K562 (cell line): ENCODE data around the gene CPT1B. TPM values are rescaled to one million over a fixed set of nuclear protein-coding genes. Genes with fewer than 3 reads are reported as not detected.

Experiments used
- ATAC-seq: fragments of 200-7000 bp; cut with Tn5 transposase; 3 replicates; pipeline ENCODE4 v1.9.1; 2020; ENCODE audit warnings: moderate library complexity
- BruUV-seq: library from RNA; stranded (reverse); fragments of 400-500 nt; replicated peaks from 2 replicates; lab custom pipeline; 2021; lab: Mats Ljungman, UMichigan
- CTCF ChIA-PET: fragments of 300-600 bp; formaldehyde crosslinking; extraction: SDS; loops from one replicate; lab custom pipeline; 2021; ENCODE audit warnings: low intra/inter-chr PET ratio; lab: Yijun Ruan, JAX
- POLR2A ChIA-PET: fragments of 300-600, 350-650 bp; sonication (Branson Sonifier 250); formaldehyde crosslinking; extraction: SDS; loops from one replicate; lab custom pipeline; 2021; ENCODE audit warnings: antibody characterized with exemption, inconsistent platforms; lab: Yijun Ruan, JAX
- DNase-seq, 4 experiments: peaks; one replicate each; pipeline versions ENCODE4 v3.0.0 to v3.0.0-alpha.2; 2011 to 2018; ENCODE audit warnings: low spot score in 3 of 4, mixed read lengths in 3 of 4; ENCODE audit errors: extremely low read depth in 1 of 4
- FAIRE-seq: peaks from 2 replicates; lab custom pipeline; 2011; peaks lifted over from hg19 to GRCh38; lab: Jason Lieb, UNC
- H2AFZ ChIP-seq: 2 replicates; pipeline ENCODE4 v1.6.0; 2011; ENCODE audit warnings: low read depth, low read length, control low read depth, inconsistent platforms
- H3K27ac ChIP-seq: fragments of 200-600 bp; 3 replicates; pipeline ENCODE4 v1.8.0; 2011; ENCODE audit warnings: low read depth, mild to moderate bottlenecking, control low read depth, inconsistent platforms, low read length, moderate library complexity, mixed read lengths; ENCODE audit errors: extremely low read depth
- H3K27me3 ChIP-seq, 2 experiments: fragments of 300-600 bp in 1 of 2; 2 replicates in 1 of 2; 3 replicates in 1 of 2; pipeline versions ENCODE4 v1.6.0 to v1.8.0; 2011; ENCODE audit warnings: inconsistent platforms in 2 of 2, low read length in 2 of 2, mild to moderate bottlenecking in 1 of 2, mixed read lengths in 1 of 2, moderate library complexity in 1 of 2; ENCODE audit not compliant: control insufficient read depth in 2 of 2, insufficient read depth in 2 of 2
- H3K36me3 ChIP-seq: fragments of 300-600 bp; 3 replicates; pipeline ENCODE4 v1.8.0; 2011; ENCODE audit warnings: mild to moderate bottlenecking, low read length, inconsistent platforms; ENCODE audit not compliant: control insufficient read depth, insufficient read depth
- H3K4me1 ChIP-seq, 2 experiments: fragments of 200-600 bp in 1 of 2; replicated peaks in 1 of 2; 2 replicates in 1 of 2; 3 replicates in 1 of 2; pipeline versions ENCODE4 v1.5.1 to v1.8.0; 2011; ENCODE audit warnings: inconsistent platforms in 2 of 2, low read length in 2 of 2, mild to moderate bottlenecking in 1 of 2, mixed read lengths in 1 of 2, moderate library complexity in 1 of 2; ENCODE audit not compliant: control insufficient read depth in 2 of 2, insufficient read depth in 2 of 2
- H3K4me2 ChIP-seq: 2 replicates; pipeline ENCODE4 v1.6.1; 2011; ENCODE audit warnings: low read length, control low read depth, inconsistent platforms, mixed read lengths; ENCODE audit not compliant: insufficient read depth
- H3K4me3 ChIP-seq: fragments of 200-600 bp; sonication (generic), shearing (Covaris generic); 2 replicates; pipeline ENCODE4 v1.5.1; 2016; ENCODE audit warnings: control low read depth, inconsistent platforms
- H3K79me2 ChIP-seq: fragments of 200-600 bp; 3 replicates; pipeline ENCODE4 v1.8.0; 2011; ENCODE audit warnings: low read length, inconsistent platforms; ENCODE audit not compliant: control insufficient read depth, insufficient read depth
- H3K9ac ChIP-seq, 2 experiments: 2 replicates each; pipeline versions ENCODE4 v1.6.0 to v1.6.1; 2011; ENCODE audit warnings: low read depth in 2 of 2, low read length in 2 of 2, control low read depth in 1 of 2, inconsistent platforms in 1 of 2, mild to moderate bottlenecking in 1 of 2, mixed read lengths in 1 of 2; ENCODE audit not compliant: insufficient read depth in 1 of 2
- H3K9me1 ChIP-seq: one replicate; pipeline ENCODE4 v1.6.0; 2011; ENCODE audit warnings: inconsistent platforms, mild to moderate bottlenecking, low read length, moderate library complexity; ENCODE audit not compliant: control insufficient read depth, insufficient read depth
- H3K9me3 ChIP-seq: replicated peaks from 2 replicates; pipeline ENCODE4 v1.5.1; 2011; ENCODE audit warnings: low read depth, low read length, inconsistent platforms; ENCODE audit not compliant: control insufficient read depth, insufficient read depth
- H4K20me1 ChIP-seq: replicated peaks from 2 replicates; pipeline ENCODE4 v1.6.1; 2011; ENCODE audit warnings: low read length, inconsistent platforms, mixed read lengths; ENCODE audit not compliant: control insufficient read depth, insufficient read depth
- PHTF2 ChIP-seq: fragments of 250-450 bp; sonication (Bioruptor Pico); IDR thresholded peaks from 2 replicates; pipeline ENCODE4 v1.5.0; 2021; ENCODE audit warnings: mild to moderate bottlenecking
- RBFOX2 ChIP-seq: fragments of 200-400 bp; formaldehyde crosslinking; IDR thresholded peaks from 2 replicates; pipeline ENCODE4 v1.6.1; 2017; ENCODE audit warnings: low read depth, mild to moderate bottlenecking, low read length, moderate library complexity
- WGBS: fragments of 100-300 bp; shearing (Covaris generic); methylation state at CpG from one replicate; pipeline ENCODE4 v1.1.6; 2016; ENCODE audit warnings: low coverage, mixed read lengths; ENCODE audit not compliant: insufficient coverage; ENCODE audit errors: missing lambda C conversion rate; 5-methylcytosine and 5-hydroxymethylcytosine counted together
- in situ Hi-C: fragments of 300-500 bp; cut with MboI; formaldehyde crosslinking; loops from 4 replicates; pipeline ENCODE4 v1.15.0; 2018; ENCODE audit warnings: inconsistent platforms, mixed read lengths
- intact Hi-C: fragments of 100-400 bp; cut with micrococcal nuclease; formaldehyde crosslinking; loops from 2 replicates; pipeline ENCODE4 v1.14.2; 2022
- polyA plus RNA-seq, 8 experiments: library from polyadenylated mRNA; depleted of rRNA in 4 of 8; stranded (reverse) in 5 of 8; unstranded in 3 of 8; fragments of >200 nt; fragmentation: Nextera tagmentation in 2 of 8; fragmentation: Illumina TruSeq in 1 of 8; extraction: Ambion mirVana in 2 of 8; extraction: Trizol in 1 of 8; gene quantifications; 2 replicates each; pipeline versions ENCODE4 v1.2.1 to v1.2.3, GENCODE V29; 2011 to 2014; ENCODE audit warnings: inconsistent platforms in 1 of 8, missing spikeins in 1 of 8
- total RNA-seq, 7 experiments: library from RNA; depleted of rRNA in 6 of 7; stranded (reverse); fragments of >200 nt in 6 of 7; fragmentation: Illumina TruSeq in 2 of 7; extraction: Trizol in 2 of 7; gene quantifications; 2 replicates each; pipeline versions ENCODE4 v1.2.1 to v1.2.3, GENCODE V29; 2011 to 2021; ENCODE audit warnings: low replicate concordance in 1 of 7

Gene CPT1B
- total and polyA plus RNA-seq, 9 of the 15 experiments (the other 6 are each of a cell fraction or from before 2014, with no cell fraction given) = 0.35 to 6.1 (median 2.6) TPM

DNA sequence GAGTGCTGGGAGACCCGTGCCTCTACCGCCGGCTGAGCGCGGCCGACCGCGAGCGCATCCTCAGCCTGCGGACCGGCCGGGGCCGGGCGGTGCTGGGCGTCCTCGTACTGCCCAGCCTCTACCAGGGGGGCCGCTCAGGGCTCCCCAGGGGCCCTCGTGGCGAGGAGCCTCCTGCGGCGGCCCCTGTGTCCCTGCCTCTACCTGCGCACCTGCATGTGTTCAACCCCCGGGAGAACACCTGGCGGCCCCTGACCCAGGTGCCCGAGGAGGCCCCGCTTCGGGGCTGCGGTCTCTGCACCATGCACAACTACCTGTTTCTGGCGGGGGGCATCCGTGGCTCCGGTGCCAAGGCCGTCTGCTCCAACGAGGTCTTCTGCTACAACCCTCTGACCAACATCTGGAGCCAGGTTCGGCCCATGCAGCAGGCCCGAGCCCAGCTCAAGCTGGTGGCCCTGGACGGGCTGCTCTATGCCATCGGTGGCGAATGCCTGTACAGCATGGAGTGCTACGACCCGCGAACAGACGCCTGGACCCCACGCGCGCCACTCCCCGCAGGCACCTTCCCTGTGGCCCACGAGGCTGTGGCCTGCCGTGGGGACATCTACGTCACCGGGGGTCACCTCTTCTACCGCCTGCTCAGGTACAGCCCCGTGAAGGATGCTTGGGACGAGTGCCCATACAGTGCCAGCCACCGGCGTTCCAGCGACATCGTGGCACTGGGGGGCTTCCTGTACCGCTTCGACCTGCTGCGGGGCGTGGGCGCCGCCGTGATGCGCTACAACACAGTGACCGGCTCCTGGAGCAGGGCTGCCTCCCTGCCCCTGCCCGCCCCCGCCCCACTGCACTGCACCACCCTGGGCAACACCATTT lies 29.1 kb downstream of the CPT1B start:
- Histone ChIP-seq H3K9me1 (no peaks in the 10 kb centered on the region), H3K27me3 (peaks cover 0 to 11% of the 10 kb centered on the region in 2 experiments; a peak in 1 of 5 replicates), H4K20me1 (no peaks in the 10 kb centered on the region), H3K36me3 (no peaks in the 10 kb centered on the region), H3K79me2 (no peaks in the 10 kb centered on the region), H3K27ac (no peak overlapping the region), H2AFZ (no peak overlapping the region), H3K9ac (no peak overlapping the region), H3K4me3 (no peak overlapping the region), H3K4me2 (no peak overlapping the region), H3K4me1 (peaks cover 0 to 38% of the 10 kb centered on the region in 2 experiments; a peak in 3 of 5 replicates), H3K9me3 (no peaks in the 10 kb centered on the region)
- 81% methylated on average over 28 of the region's 68 CpGs for WGBS
- ChIA-PET POLR2A (interaction anchor here (1.5 kb wide), 1 partner anchor 14 kb away, joined by 5 read pairs; the partner anchor contains the start of gene SYCE3), CTCF (no interaction called here)
- BruUV-seq = no TSS peak
- DNase-seq (no peak), ATAC-seq (no peak), FAIRE-seq (no peak)
- in situ Hi-C loops (no loop called here), intact Hi-C loops (no loop called here)
- TF ChIP-seq PHTF2 = no peak
- TF ChIP-seq RBFOX2 = peak; percentile 36; the same call in 1 of the 2 replicates
